HG03442 (cell line): ENCODE measurements around the gene TRMT11.
"Not testable (repeated sequence)": the region's sequence is repeated elsewhere in the genome, so short reads cannot be mapped to it uniquely, and the experiment has no call there.

ENCODE experiments used
- ATAC-seq: cut with Tn5 transposase; IDR thresholded peaks from one replicate; pipeline ENCODE4 v1.9.1; 2021; ENCODE audit warnings: mild to moderate bottlenecking, moderate library complexity; ENCODE audit not compliant: unreplicated experiment

TRMT11 gene

GRCh38 chr6:125955973-125956372 lies 30.4 kb upstream of the TRMT11 start:
- no peak for ATAC-seq

GRCh38 chr6:125956506-125957390 lies 29.6 kb upstream of the TRMT11 start, which contains the start of gene HINT3:
Gene HINT3 (plus strand): TSS chr6:125956770. CDS start chr6:125956978, 208 bp downstream.
- ATAC-seq = peak; percentile 92

DNA sequence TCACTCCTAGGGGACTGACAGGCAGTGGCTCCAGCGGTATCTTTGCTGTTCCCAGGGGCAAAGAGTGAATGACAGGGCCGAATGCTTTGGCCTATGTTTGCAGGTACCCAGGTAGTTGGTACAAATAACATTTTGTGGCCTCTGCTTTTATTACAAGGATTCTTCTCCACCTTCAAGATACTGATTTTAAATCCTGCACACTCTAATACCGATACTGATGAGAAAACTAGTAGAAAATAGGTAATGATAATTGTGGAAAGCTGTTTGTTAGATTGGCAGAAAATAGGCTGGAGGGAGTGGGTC lies 29.0 kb upstream of the TRMT11 start:
- ATAC-seq = no peak

DNA sequence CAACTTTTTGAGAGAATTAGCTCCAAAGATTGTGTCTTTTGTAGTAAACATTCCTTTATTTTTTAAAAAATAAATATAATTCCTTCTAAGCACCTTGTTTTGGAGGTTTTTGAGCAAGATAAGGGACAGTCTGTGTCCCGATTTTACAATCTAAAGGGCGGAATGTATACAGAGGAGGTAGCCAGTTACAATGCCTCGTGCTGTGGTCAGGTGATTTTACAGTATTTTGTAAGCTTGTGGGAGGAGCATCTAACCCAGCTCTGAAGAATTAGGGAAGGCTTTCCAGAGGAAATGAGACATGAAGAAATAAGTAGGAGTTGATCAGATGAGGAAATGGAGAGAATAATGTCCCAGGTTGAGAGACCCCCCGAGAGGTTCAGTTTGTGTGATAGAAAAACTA lies 28.5 kb upstream of the TRMT11 start:
- no peak for ATAC-seq

- ATAC-seq = no peak
These were observed 27.3 kb upstream of the TRMT11 start for GRCh38 chr6:125959041-125959440.

DNA sequence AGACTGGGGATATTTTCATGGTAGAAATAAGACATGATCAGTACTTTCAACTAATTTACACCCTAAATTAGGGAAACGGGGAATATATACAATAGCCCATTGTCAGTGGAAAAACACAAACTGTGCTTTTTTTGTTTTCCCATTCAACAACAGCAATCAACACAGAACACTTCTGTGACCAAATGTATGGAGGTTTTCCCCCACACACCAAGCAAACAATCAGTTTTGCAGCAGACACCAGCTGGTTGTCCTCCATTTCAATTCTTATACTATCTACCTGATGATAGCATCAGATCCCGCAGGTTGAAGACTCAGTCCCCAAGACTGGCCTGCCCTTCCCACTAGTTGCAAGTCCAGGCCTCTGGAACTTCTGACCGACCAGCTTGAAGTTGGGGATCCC lies 25.2 kb upstream of the TRMT11 start:
- ATAC-seq = no peak

DNA sequence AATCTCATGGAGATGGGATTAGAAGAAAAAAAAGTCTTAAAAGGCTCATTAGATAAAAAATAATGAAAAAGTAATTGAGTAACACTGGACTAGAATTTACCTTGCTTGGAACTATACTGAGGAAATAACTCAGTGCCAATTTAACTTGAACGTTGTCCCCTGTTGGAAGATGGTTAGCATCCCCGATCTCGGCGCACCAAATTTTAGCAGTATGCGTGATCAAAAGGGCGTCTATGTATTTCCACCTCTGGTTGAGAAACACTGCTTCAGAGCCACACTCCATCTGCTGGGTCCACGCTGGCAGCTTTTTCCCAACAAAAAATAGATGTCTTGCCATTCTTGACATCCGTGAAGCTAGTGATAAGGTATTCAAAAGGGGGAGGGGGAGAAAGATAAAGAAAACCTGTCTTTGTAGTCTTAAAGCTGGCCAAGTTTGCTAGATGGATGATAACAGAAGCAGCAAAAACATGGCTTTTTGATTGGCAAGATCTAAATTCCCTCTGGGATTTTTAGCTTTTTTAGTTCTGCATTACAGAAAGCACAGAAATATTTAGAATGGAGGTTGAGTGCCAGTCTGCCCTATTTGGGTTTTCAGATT lies 23.3 kb upstream of the TRMT11 start:
- ATAC-seq = no peak

GRCh38 chr6:125963817-125964216 lies 22.5 kb upstream of the TRMT11 start:
- ATAC-seq = no peak

DNA sequence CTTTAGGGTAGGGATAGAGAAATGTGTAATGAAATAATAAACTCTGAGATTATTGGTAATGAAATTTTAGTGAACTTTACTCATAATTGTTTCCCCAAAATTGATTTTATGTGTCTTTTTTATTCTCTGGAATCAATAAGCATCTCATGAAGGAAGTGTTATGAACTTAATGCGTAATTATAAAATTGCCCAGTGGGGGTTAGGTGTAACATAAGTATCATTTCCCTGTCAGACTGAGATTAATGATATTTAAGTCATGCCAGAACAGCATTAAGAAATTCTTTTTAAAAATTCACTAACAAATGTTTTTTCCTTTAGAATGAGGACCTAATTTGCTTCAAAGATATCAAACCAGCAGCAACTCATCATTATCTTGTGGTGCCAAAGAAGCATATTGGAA lies 19.8 kb upstream of the TRMT11 start:
- ATAC-seq = no peak

GRCh38 chr6:125968493-125968892 lies 17.8 kb upstream of the TRMT11 start:
- no peak for ATAC-seq

- no peak for ATAC-seq
These were observed 15.6 kb upstream of the TRMT11 start for GRCh38 chr6:125970760-125971159.

DNA sequence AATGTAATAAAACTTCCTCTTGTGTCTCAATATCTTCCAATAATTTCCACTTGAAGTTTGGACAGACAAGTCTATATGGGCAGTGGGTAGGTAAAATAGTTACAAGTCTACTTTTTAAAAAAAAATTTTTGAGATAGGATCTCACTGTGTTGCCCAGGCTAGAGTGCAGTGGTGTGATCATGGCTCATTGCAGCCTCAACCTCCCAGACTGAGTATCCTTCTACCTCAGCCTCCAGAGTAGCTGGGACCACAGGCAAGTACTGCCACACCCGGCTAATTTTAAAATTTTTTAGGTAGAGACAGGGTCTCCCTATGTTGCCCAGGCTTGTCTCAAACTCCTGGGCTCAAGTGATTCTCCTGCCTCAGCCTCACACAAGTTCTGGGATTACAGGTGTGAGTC lies 13.9 kb upstream of the TRMT11 start:
- ATAC-seq = not testable (repeated sequence)

GRCh38 chr6:125974214-125974866 lies 12.0 kb upstream of the TRMT11 start:
- ATAC-seq = peak; percentile 87

GRCh38 chr6:125979101-125979500 lies 7.2 kb upstream of the TRMT11 start:
- no peak for ATAC-seq

DNA sequence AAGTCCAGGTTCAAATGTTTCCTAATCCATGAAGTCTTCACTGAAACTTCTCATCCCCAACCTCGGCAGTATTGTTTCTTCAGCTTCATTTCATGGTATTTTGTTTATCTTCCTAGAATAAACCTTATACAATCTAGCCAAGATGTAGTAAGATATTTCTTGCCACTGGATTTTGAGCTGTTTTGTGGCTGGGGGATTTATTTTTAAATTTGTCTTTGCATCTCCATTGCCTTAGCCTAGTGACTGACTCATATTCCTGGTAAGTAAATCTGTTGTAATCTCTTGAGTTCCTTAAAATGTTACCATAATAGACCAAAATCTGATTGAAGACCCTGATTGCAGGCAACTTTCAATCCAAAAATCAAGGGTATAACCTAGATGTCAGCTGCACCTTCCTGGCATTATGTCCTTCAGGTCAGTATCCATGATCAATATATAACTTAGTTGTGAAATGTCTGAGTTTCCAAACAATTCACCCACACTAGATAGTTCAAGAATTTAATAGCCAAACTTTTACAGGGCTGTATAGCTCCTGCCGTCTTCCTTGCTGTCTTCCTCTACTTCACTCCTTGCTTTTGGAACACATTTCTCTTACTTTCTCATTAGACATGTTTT lies 4.7 kb upstream of the TRMT11 start:
- ATAC-seq = no peak

DNA sequence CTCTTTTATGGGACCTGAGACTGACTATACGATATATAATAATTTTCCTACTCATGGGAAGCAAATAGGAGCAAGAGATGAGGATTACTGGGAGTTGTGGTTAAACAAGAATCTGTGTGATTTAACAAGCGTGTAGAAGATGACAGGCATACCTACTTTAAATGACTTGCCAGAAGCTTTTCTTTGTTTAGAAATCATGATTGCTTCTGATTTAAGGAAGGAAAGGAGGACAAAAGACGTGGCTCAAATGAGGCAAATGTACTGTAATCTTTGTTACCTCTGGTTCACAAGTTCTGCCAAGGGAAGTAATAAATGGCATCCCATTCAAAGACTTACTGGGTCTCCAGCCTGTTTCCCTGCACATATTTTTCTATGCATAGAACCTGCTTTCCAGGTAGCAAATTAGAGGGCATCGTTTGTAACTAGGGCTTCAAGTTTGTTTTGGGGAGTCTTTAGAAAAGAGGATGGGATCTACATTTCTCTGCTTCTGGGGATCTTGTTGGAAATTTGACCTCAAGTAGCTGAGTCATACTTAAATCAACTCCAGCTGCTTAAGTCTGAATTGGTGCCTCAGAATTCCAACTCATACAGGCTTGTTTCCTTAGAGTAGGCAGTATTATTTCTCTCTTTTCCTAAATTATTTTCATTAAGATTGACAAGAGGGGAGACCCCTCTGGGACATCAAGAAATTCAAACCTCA lies 2.9 kb upstream of the TRMT11 start:
- ATAC-seq = no peak

DNA sequence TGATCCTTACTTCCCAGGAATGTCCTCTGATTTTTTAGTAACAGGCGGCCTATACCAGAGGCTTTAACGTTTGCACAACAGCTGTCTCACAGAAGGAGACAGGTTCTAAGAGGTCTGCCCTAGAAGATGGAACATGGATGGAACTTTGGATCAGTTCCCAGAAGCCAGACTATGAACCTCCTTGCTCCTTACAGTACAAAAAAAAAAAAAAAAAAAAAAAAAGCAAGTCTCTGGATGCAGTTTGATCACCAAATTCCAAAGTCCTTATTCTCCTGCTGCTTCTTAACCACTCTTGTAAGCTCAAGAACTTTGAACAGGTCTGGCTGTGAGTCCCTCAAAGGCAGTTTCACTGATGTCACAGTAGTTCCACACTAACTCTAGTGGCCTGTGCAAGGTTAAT lies 2.0 kb upstream of the TRMT11 start:
- ATAC-seq = no peak

GRCh38 chr6:125985522-125985921 lies 818 bp upstream of the TRMT11 start:
- no peak for ATAC-seq

- no peak for ATAC-seq
These were observed 400 bp upstream of the TRMT11 start for GRCh38 chr6:125985979-125986300.

DNA sequence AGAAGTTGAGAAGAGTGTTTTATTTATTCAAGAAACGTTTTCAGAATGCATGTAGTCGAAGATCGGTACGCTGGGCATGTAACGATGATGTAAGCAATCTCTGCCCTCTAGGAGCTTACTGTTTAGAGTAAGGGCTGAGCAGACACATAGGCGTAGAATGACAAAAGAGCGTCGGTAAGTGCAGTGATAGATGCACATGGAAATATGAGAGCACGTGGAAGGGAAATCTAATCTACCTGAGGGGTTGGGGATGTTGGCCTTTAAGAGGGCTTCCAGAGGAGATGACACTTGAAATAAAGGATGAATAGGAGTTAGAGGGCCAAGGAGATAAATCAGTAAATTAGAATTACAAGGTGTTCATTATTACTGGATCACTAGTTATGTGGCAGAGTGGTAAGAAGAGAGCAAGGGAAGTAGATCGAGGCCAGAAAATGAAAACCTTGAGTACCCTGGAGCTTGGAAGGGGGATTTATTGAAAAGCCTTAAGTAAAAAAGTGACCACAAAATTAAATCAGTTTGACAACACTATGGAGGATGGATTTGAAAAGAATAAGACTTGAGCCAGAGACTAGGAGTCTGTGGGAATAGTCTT lies 782 bp downstream of the TRMT11 start:
- ATAC-seq = peak; percentile 27

DNA sequence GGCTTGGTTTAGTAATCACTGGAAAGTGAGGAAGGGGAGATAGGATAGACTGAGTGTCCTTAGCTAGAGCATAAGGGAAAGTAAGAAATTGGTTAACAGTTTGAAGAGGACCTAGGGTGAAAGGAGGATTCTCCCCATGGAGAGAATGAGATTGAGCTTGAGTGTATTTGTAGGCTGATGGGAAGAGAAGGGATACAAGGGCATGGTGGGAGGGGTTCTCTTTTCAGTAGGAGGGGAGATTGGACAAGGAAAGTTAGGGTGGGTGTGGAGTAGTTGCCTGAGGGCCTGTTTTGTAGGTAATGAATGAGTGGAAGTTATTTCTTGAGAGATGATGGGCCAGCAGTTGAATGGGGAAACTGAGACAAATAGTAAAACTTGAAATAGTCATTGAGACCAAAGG lies 1.9 kb downstream of the TRMT11 start:
- ATAC-seq = no peak
